Stomach smooth muscle (tissue), 2 donors: ENCODE measurements around the gene FTSJ3.
"Not testable (repeated sequence)": the region's sequence is repeated elsewhere in the genome, so short reads cannot be mapped to it uniquely, and the experiment has no call there.

Source experiments
- H3K27ac ChIP-seq: one replicate; pipeline ENCODE4 v1.7.0; 2013; ENCODE audit warnings: mild to moderate bottlenecking, low read length, inconsistent platforms
- H3K27me3 ChIP-seq, 2 donors: one replicate each; pipeline ENCODE4 v1.7.0; 2013; ENCODE audit warnings: low read length in 2 of 2; ENCODE audit not compliant: insufficient read depth in 2 of 2, control insufficient read depth in 1 of 2
- H3K36me3 ChIP-seq, 2 donors: one replicate each; pipeline ENCODE4 v1.7.0; 2013; ENCODE audit warnings: low read length in 2 of 2; ENCODE audit not compliant: control insufficient read depth in 2 of 2, insufficient read depth in 2 of 2
- H3K4me1 ChIP-seq: one replicate; pipeline ENCODE4 v1.7.0; 2013; ENCODE audit warnings: low read length; ENCODE audit not compliant: control insufficient read depth, insufficient read depth
- H3K4me3 ChIP-seq, 2 donors: one replicate each; pipeline ENCODE4 v1.7.0; 2013; ENCODE audit warnings: low read length in 2 of 2
- H3K9ac ChIP-seq, 2 donors: one replicate each; pipeline ENCODE4 v1.7.0; 2013; ENCODE audit warnings: low read length in 2 of 2, mild to moderate bottlenecking in 1 of 2
- H3K9me3 ChIP-seq, 2 donors: one replicate each; pipeline ENCODE4 v1.7.0; 2013; ENCODE audit warnings: low read length in 2 of 2; ENCODE audit not compliant: control insufficient read depth in 2 of 2
- donor health status: healthy.
- donor health status: Pancreatic carcinoma.

The FTSJ3 gene

GRCh38 chr17:63816123-63816522, 11.3 kb downstream of the FTSJ3 start:
- Histone ChIP-seq H3K9me3 (no peaks in the 10 kb centered on the region), H3K27ac (no peak overlapping the region), H3K4me1 (no peaks in the 10 kb centered on the region), H3K27me3 (no peaks in the 10 kb centered on the region), H3K36me3 (peaks cover 74 to 76% of the 10 kb centered on the region in 2 donors), H3K9ac (no peak overlapping the region), H3K4me3 (no peak overlapping the region)

- Histone ChIP-seq H3K4me3 (no peak overlapping the region), H3K9ac (no peak overlapping the region), H3K36me3 (peaks cover 60 to 70% of the 10 kb centered on the region in 2 donors), H3K9me3 (no peaks in the 10 kb centered on the region), H3K4me1 (no peaks in the 10 kb centered on the region), H3K27me3 (no peaks in the 10 kb centered on the region), H3K27ac (no peak overlapping the region)
Measured at GRCh38 chr17:63809970-63810369, 17.5 kb downstream of the FTSJ3 start.

GRCh38 chr17:63805591-63805990, 21.9 kb downstream of the FTSJ3 start:
- H3K27ac ChIP-seq: no peak overlapping the region
- H3K4me3 ChIP-seq: no peak overlapping the region
- H3K9me3 ChIP-seq: no peaks in the 10 kb centered on the region
- H3K4me1 ChIP-seq: no peaks in the 10 kb centered on the region
- no peak overlapping the region for H3K9ac ChIP-seq
- H3K27me3 ChIP-seq: no peaks in the 10 kb centered on the region
- H3K36me3 ChIP-seq: peaks cover 46 to 55% of the 10 kb centered on the region in 2 donors

- Histone ChIP-seq H3K27ac (no peak overlapping the region), H3K36me3 (peaks cover 52 to 57% of the 10 kb centered on the region in 2 donors), H3K4me1 (no peaks in the 10 kb centered on the region), H3K9ac (no peak overlapping the region), H3K4me3 (no peak overlapping the region), H3K9me3 (no peaks in the 10 kb centered on the region), H3K27me3 (no peaks in the 10 kb centered on the region)
Measured at GRCh38 chr17:63804328-63804727, 23.1 kb downstream of the FTSJ3 start.

- H3K9ac ChIP-seq: no peak overlapping the region
- H3K4me3 ChIP-seq: no peak overlapping the region
- no peaks in the 10 kb centered on the region for H3K4me1 ChIP-seq
- no peak overlapping the region for H3K27ac ChIP-seq
- H3K36me3 ChIP-seq: peaks cover 46 to 65% of the 10 kb centered on the region in 2 donors
- H3K27me3 ChIP-seq: no peaks in the 10 kb centered on the region
- no peaks in the 10 kb centered on the region for H3K9me3 ChIP-seq
Measured at GRCh38 chr17:63800783-63801182, 26.7 kb downstream of the FTSJ3 start.

- Histone ChIP-seq H3K9me3 (no peaks in the 10 kb centered on the region), H3K27me3 (no peaks in the 10 kb centered on the region), H3K4me1 (no peaks in the 10 kb centered on the region), H3K4me3 (no peak overlapping the region), H3K9ac (no peak overlapping the region), H3K27ac (no peak overlapping the region), H3K36me3 (peaks cover 54 to 76% of the 10 kb centered on the region in 2 donors)
Measured at GRCh38 chr17:63798572-63799106, 28.8 kb downstream of the FTSJ3 start.

GRCh38 chr17:63796375-63796774, 31.1 kb downstream of the FTSJ3 start:
- not testable (repeated sequence) for H3K27me3 ChIP-seq, H3K4me1 ChIP-seq, H3K4me3 ChIP-seq, H3K9me3 ChIP-seq, H3K9ac ChIP-seq, H3K27ac ChIP-seq
- H3K36me3 ChIP-seq: peaks cover 53 to 66% of the 10 kb centered on the region in 2 donors

GRCh38 chr17:63792055-63792729, 35.3 kb downstream of the FTSJ3 start:
- no peaks in the 10 kb centered on the region for H3K27me3 ChIP-seq
- no peaks in the 10 kb centered on the region for H3K4me1 ChIP-seq
- H3K27ac ChIP-seq: no peak overlapping the region
- no peak overlapping the region for H3K9ac ChIP-seq
- H3K36me3 ChIP-seq: peaks cover 37 to 42% of the 10 kb centered on the region in 2 donors
- no peaks in the 10 kb centered on the region for H3K9me3 ChIP-seq
- no peak overlapping the region for H3K4me3 ChIP-seq

- Histone ChIP-seq H3K27ac (no peak overlapping the region), H3K36me3 (peaks cover 26 to 33% of the 10 kb centered on the region in 2 donors), H3K9ac (no peak overlapping the region)
Measured at GRCh38 chr17:63790057-63790456, 37.4 kb downstream of the FTSJ3 start.

GRCh38 chr17:63786971-63787711, 40.3 kb downstream of the FTSJ3 start:
- H3K9me3 ChIP-seq: no peaks in the 10 kb centered on the region
- H3K4me1 ChIP-seq: no peaks in the 10 kb centered on the region
- peaks cover 15% of the 10 kb centered on the region in 2 donors for H3K36me3 ChIP-seq
- H3K27ac ChIP-seq: no peak overlapping the region
- H3K9ac ChIP-seq: no peak overlapping the region
- H3K4me3 ChIP-seq: no peak overlapping the region
- no peaks in the 10 kb centered on the region for H3K27me3 ChIP-seq

More at GRCh38 chr17:63790057-63790456, 37.4 kb downstream of the FTSJ3 start:
- no peaks in the 10 kb centered on the region for H3K4me1 ChIP-seq
- no peaks in the 10 kb centered on the region for H3K9me3 ChIP-seq
- H3K27me3 ChIP-seq: no peaks in the 10 kb centered on the region
- no peak overlapping the region for H3K4me3 ChIP-seq

- Histone ChIP-seq H3K27ac (no peak overlapping the region), H3K36me3 (peaks cover 15% of the 10 kb centered on the region in 2 donors), H3K9me3 (no peaks in the 10 kb centered on the region), H3K27me3 (no peaks in the 10 kb centered on the region), H3K4me1 (no peaks in the 10 kb centered on the region), H3K9ac (no peak overlapping the region), H3K4me3 (no peak overlapping the region)
Measured at GRCh38 chr17:63786117-63786516, 41.3 kb downstream of the FTSJ3 start.
